A673 (cell line): Measurements from ENCODE around the gene TRIM52. TPM values are rescaled to one million over a fixed set of nuclear protein-coding genes. Genes with fewer than 3 reads are reported as not detected.
A peak's percentile ranks its signal among the peaks of the same experiment; 100 is the strongest.

Experiments used
- BruUV-seq: library from RNA; stranded (reverse); fragments of 400-500 nt; replicated peaks from 2 replicates; lab custom pipeline; 2021; lab: Mats Ljungman, UMichigan
- CTCF ChIA-PET: fragments of 300-600 bp; sonication (Branson Sonifier 250); formaldehyde crosslinking; loops from one replicate; lab custom pipeline; 2022; ENCODE audit warnings: antibody characterized with exemption; lab: Charles Lee
- POLR2A ChIA-PET: fragments of 300-600 bp; sonication (Branson Sonifier 250); formaldehyde crosslinking; loops from one replicate; lab custom pipeline; 2022; ENCODE audit warnings: antibody characterized with exemption; ENCODE audit not compliant: low non-redundant PET; lab: Charles Lee
- DNase-seq: peaks from one replicate; pipeline ENCODE4 v3.0.0-alpha.2; 2015; ENCODE audit warnings: low spot score
- H3K27ac ChIP-seq: fragments of 200-600 bp; sonication (generic); 2 replicates; pipeline ENCODE4 v1.5.1; 2016; ENCODE audit warnings: mixed run types, low read depth, mild to moderate bottlenecking, mixed read lengths, antibody characterized with exemption, low read length; ENCODE audit not compliant: poor library complexity, severe bottlenecking
- H3K27me3 ChIP-seq: fragments of 200-600 bp; sonication (generic); replicated peaks from 2 replicates; pipeline ENCODE4 v1.6.1; 2017; ENCODE audit warnings: mixed run types, low read depth, mild to moderate bottlenecking, mixed read lengths, antibody characterized with exemption, low read length; ENCODE audit not compliant: insufficient read depth, poor library complexity
- H3K36me3 ChIP-seq: fragments of 200-600 bp; sonication (generic); 2 replicates; pipeline ENCODE4 v1.6.1; 2016; ENCODE audit warnings: mixed run types, mild to moderate bottlenecking, mixed read lengths, antibody characterized with exemption, low read length; ENCODE audit not compliant: insufficient read depth, poor library complexity, severe bottlenecking
- H3K4me1 ChIP-seq: fragments of 200-600 bp; sonication (generic); 2 replicates; pipeline ENCODE4 v1.6.1; 2017; ENCODE audit warnings: mixed run types, mild to moderate bottlenecking, mixed read lengths, antibody characterized with exemption, low read length; ENCODE audit not compliant: insufficient read depth, poor library complexity, severe bottlenecking
- H3K4me3 ChIP-seq: fragments of 200-600 bp; sonication (generic); 2 replicates; pipeline ENCODE4 v1.5.1; 2016; ENCODE audit warnings: low read depth, mixed run types, mild to moderate bottlenecking, mixed read lengths, low read length; ENCODE audit not compliant: poor library complexity, severe bottlenecking
- H3K9me3 ChIP-seq: fragments of 200-600 bp; sonication (generic); 2 replicates; pipeline ENCODE4 v1.6.1; 2016; ENCODE audit warnings: mixed run types, low read depth, mild to moderate bottlenecking, mixed read lengths, antibody characterized with exemption, low read length; ENCODE audit not compliant: poor library complexity, severe bottlenecking
- EZH2 ChIP-seq: fragments of 200-600 bp; sonication (generic); IDR thresholded peaks from 2 replicates; pipeline ENCODE4 v1.6.1; 2017; ENCODE audit warnings: borderline replicate concordance, low read depth, mild to moderate bottlenecking, mixed read lengths, antibody characterized with exemption, low read length; ENCODE audit not compliant: poor library complexity, severe bottlenecking
- intact Hi-C: fragments of 100-400 bp; cut with micrococcal nuclease; formaldehyde crosslinking; loops from one replicate; pipeline ENCODE4 v1.10.0; 2022; ENCODE audit not compliant: unreplicated experiment
- total RNA-seq: library from RNA; stranded (reverse); gene quantifications from 2 replicates; pipeline ENCODE4 v1.2.3, GENCODE V29; 2021
- TF ChIP-seq, protein P1 (sequence below): fragments of 300-800, 200-600 bp; sonication (generic); conservative IDR thresholded peaks from 2 replicates; pipeline ENCODE4 v1.5.1; 2017; ENCODE audit warnings: low read depth, mild to moderate bottlenecking, antibody characterized with exemption, low read length, moderate library complexity, mixed read lengths

Gene TRIM52
- total RNA-seq, 1 experiment from 2014 or later: 7.3 TPM

DNA sequence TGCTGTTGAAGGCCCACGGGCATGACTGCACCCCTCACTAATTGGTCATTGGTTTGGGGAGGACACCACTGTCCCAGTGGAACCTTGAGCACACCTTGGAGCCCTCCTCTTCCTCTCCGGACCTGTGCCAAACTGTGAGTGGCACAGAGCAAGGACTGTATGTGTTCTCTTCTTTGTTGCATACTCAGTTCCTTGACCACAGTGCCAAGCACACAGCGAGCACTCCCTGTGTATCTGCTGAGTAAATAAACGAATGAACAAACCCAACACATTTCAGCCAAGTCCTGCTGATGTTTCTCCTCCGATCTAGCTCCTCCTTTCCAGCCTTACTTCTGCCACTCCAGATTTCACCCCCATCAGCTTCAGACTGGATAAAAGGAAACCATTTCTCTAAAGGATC lies 2.7 kb upstream of the TRIM52 start:
- Histone ChIP-seq H3K4me3 (no peak overlapping the region), H3K9me3 (no peaks in the 10 kb centered on the region), H3K4me1 (no peaks in the 10 kb centered on the region), H3K27ac (no peak overlapping the region), H3K27me3 (no peaks in the 10 kb centered on the region), H3K36me3 (peaks cover 7% of the 10 kb centered on the region)
- no peak for DNase-seq
- CTCF ChIA-PET: no interaction called here
- BruUV-seq: no TSS peak
- TF ChIP-seq EZH2: no peak
- TF ChIP-seq, protein P1, sequence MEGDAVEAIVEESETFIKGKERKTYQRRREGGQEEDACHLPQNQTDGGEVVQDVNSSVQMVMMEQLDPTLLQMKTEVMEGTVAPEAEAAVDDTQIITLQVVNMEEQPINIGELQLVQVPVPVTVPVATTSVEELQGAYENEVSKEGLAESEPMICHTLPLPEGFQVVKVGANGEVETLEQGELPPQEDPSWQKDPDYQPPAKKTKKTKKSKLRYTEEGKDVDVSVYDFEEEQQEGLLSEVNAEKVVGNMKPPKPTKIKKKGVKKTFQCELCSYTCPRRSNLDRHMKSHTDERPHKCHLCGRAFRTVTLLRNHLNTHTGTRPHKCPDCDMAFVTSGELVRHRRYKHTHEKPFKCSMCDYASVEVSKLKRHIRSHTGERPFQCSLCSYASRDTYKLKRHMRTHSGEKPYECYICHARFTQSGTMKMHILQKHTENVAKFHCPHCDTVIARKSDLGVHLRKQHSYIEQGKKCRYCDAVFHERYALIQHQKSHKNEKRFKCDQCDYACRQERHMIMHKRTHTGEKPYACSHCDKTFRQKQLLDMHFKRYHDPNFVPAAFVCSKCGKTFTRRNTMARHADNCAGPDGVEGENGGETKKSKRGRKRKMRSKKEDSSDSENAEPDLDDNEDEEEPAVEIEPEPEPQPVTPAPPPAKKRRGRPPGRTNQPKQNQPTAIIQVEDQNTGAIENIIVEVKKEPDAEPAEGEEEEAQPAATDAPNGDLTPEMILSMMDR: no peak
- POLR2A ChIA-PET: no interaction called here
- intact Hi-C loops: no loop called here

GRCh38 chr5:181261320-181262049 lies 542 bp upstream of the TRIM52 start:
- peak overlapping the region; percentile 98 for H3K27ac ChIP-seq
- peaks cover 15% of the 10 kb centered on the region for H3K36me3 ChIP-seq
- POLR2A ChIA-PET: no interaction called here
- intact Hi-C loops: loop anchor here (2.0 kb wide), 1 partner anchor 77 kb away; no protein-coding TSS in a partner anchor
- no peaks in the 10 kb centered on the region for H3K4me1 ChIP-seq
- TF ChIP-seq EZH2: no peak
- TF ChIP-seq, protein P1: no peak
- no TSS peak for BruUV-seq
- H3K27me3 ChIP-seq: no peaks in the 10 kb centered on the region
- peak; percentile 73 for DNase-seq
- CTCF ChIA-PET: no interaction called here
- H3K4me3 ChIP-seq: peak overlapping the region; percentile 98
- H3K9me3 ChIP-seq: no peaks in the 10 kb centered on the region

DNA sequence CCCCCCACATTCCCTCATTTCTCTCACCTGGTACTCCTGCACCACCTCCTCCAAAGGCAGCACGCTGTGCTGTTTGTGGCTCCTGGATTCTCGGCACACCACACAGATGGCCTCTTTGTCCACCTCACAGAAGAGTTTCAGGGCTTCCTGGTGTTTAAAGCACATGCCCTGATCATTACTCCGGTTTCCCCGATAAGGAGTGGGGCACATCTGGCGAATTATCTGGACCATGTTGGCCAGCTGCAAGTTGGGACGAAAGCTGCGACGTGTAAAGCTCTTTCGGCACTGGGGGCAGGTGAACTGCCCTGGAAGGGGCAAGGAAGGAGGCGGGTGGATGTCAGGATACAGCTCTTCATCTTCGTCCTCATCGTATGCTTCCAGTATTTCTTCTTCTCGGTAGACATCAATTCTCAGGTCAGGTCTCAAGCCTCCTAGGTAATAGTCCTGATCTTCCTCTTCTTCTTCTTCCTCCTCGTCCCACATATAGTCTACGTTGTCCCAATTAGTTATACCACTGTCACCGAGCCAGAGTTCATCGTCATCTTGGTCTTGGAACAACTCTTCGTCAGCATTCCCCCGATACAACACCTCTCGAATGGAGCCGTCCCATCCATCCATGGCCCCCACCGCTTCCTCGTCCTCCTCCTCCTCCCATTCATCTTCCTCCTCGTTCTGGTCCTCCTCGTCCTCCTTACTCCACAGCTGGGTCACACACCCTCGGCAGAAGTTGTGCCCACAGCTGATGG lies 796 bp downstream of the TRIM52 start:
- no peak for DNase-seq
- BruUV-seq: TSS peak; percentile 41
- H3K4me1 ChIP-seq: no peaks in the 10 kb centered on the region
- H3K4me3 ChIP-seq: peak overlapping the region; percentile 98
- peak overlapping the region; percentile 98 for H3K27ac ChIP-seq
- CTCF ChIA-PET: no interaction called here
- POLR2A ChIA-PET: no interaction called here
- intact Hi-C loops: loop anchor here (2.0 kb wide), 1 partner anchor 75 kb away; no protein-coding TSS in a partner anchor
- no peaks in the 10 kb centered on the region for H3K9me3 ChIP-seq
- no peaks in the 10 kb centered on the region for H3K27me3 ChIP-seq
- H3K36me3 ChIP-seq: peaks cover 24% of the 10 kb centered on the region
- TF ChIP-seq, protein P1: no peak
- TF ChIP-seq EZH2: no peak
